Stomach (tissue), 4 donors: ENCODE results near the gene BFAR.

Source experiments
- EP300 ChIP-seq: sonication (generic); formaldehyde crosslinking; IDR thresholded peaks from one replicate; pipeline ENCODE4 v1.6.1; 2017; ENCODE audit warnings: antibody characterized with exemption
- POLR2A ChIP-seq, 4 donors: fragments of 450-650 bp; IDR thresholded peaks; one replicate each; pipeline ENCODE4 v1.6.1; 2016; ENCODE audit warnings: antibody characterized with exemption in 4 of 4, control low read depth in 2 of 4, mild to moderate bottlenecking in 1 of 4, moderate library complexity in 1 of 4
- POLR2AphosphoS5 ChIP-seq, 3 donors: sonication (generic); formaldehyde crosslinking; IDR thresholded peaks; one replicate each; pipeline ENCODE4 v1.6.1; 2016; ENCODE audit warnings: antibody characterized with exemption in 3 of 3
- TF ChIP-seq, protein P1 (sequence below), 7 experiments: fragments of 450-650 bp in 4 of 7; fragments of 200-600 bp in 3 of 7; sonication (generic) in 3 of 7; IDR thresholded peaks; one replicate each; pipeline ENCODE4 v1.5.1; 2016 to 2019; ENCODE audit warnings: antibody characterized with exemption in 7 of 7, control low read depth in 2 of 7, mild to moderate bottlenecking in 1 of 7

DNA sequence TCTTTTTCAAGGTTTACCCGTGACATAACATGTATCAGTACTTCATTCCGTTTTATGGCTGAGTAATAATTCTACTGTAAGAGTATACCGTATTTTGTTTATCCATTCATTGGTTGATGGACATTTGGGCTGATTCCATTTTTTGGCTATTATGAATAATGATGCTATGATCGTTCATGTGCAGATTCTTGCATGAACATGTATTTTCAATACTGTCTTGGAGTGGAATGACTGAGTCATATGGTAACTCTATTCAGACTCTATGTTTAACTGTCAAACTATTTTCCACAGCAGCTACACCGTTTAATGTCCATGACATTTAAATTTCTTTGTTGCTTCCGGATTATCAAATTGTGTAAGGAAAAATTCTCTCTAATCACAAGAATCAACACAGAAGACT lies 17.9 kb downstream of the BFAR start:
- TF ChIP-seq, protein P1, sequence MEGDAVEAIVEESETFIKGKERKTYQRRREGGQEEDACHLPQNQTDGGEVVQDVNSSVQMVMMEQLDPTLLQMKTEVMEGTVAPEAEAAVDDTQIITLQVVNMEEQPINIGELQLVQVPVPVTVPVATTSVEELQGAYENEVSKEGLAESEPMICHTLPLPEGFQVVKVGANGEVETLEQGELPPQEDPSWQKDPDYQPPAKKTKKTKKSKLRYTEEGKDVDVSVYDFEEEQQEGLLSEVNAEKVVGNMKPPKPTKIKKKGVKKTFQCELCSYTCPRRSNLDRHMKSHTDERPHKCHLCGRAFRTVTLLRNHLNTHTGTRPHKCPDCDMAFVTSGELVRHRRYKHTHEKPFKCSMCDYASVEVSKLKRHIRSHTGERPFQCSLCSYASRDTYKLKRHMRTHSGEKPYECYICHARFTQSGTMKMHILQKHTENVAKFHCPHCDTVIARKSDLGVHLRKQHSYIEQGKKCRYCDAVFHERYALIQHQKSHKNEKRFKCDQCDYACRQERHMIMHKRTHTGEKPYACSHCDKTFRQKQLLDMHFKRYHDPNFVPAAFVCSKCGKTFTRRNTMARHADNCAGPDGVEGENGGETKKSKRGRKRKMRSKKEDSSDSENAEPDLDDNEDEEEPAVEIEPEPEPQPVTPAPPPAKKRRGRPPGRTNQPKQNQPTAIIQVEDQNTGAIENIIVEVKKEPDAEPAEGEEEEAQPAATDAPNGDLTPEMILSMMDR (IDR thresholded peaks at IDR 0.05): no peak
- TF ChIP-seq POLR2A (IDR thresholded peaks at IDR 0.05) (no peak), POLR2AphosphoS5 (IDR thresholded peaks at IDR 0.05) (no peak), EP300 (no peak)
